CD4-positive, alpha-beta T cell treated with Interleukin-1 beta for 1 hour (primary cell): Measurements from ENCODE around the gene IDH2.

Experiments
- DNase-seq, 2 donors: peaks; one replicate each; pipeline ENCODE4 v3.0.0-alpha.2; 2020 to 2022

The IDH2 gene

GRCh38 chr15:90062973-90063769 lies 39.1 kb downstream of the IDH2 start:
- DNase-seq: no peak

- DNase-seq: peak; percentile 27 to 40
These were observed 39.8 kb downstream of the IDH2 start for GRCh38 chr15:90062462-90062932.

- peak; percentile 28 to 54 for DNase-seq
These were observed 40.2 kb downstream of the IDH2 start for GRCh38 chr15:90062023-90062442.

GRCh38 chr15:90060797-90061196 lies 41.5 kb downstream of the IDH2 start:
- DNase-seq: no peak

GRCh38 chr15:90059208-90059985 lies 42.9 kb downstream of the IDH2 start:
- peak; percentile 76 to 91 for DNase-seq

GRCh38 chr15:90058775-90059174 lies 43.5 kb downstream of the IDH2 start:
- no peak for DNase-seq

GRCh38 chr15:90058308-90058707 lies 44.0 kb downstream of the IDH2 start:
- no peak for DNase-seq

- DNase-seq: no peak
These were observed 45.7 kb downstream of the IDH2 start for GRCh38 chr15:90056529-90056928.

GRCh38 chr15:90055182-90055581 lies 47.1 kb downstream of the IDH2 start:
- DNase-seq: no peak

- no peak for DNase-seq
These were observed 47.6 kb downstream of the IDH2 start for GRCh38 chr15:90054618-90055097.

GRCh38 chr15:90053685-90054466 lies 48.4 kb downstream of the IDH2 start:
- no peak for DNase-seq

GRCh38 chr15:90051874-90052273 lies 50.4 kb downstream of the IDH2 start:
- DNase-seq: no peak

- no peak for DNase-seq
These were observed 52.3 kb downstream of the IDH2 start for GRCh38 chr15:90049666-90050604.

- no peak for DNase-seq
These were observed 53.2 kb downstream of the IDH2 start for GRCh38 chr15:90049030-90049429.

- DNase-seq: no peak
These were observed 54.2 kb downstream of the IDH2 start for GRCh38 chr15:90047956-90048575.

GRCh38 chr15:90046911-90047392 lies 55.3 kb downstream of the IDH2 start:
- no peak for DNase-seq

GRCh38 chr15:90046289-90046688 lies 56.0 kb downstream of the IDH2 start:
- no peak for DNase-seq

GRCh38 chr15:90044916-90045371 lies 57.3 kb downstream of the IDH2 start:
- DNase-seq: no peak

GRCh38 chr15:90044191-90044590 lies 58.1 kb downstream of the IDH2 start:
- DNase-seq: no peak

GRCh38 chr15:90043530-90044010 lies 58.7 kb downstream of the IDH2 start:
- DNase-seq: no peak
